Astrocyte of the spinal cord (primary cell): ENCODE data around the gene IFNAR1.

ENCODE experiments used
- DNase-seq: peaks from one replicate; pipeline ENCODE4 v3.0.0; 2011; ENCODE audit warnings: low read depth, low spot score
- H3K4me3 ChIP-seq: 2 replicates; pipeline ENCODE4 v1.5.1; 2011; ENCODE audit warnings: low read depth, mild to moderate bottlenecking, low read length, moderate library complexity
- in situ Hi-C: cut with HindIII; loops from 2 replicates; pipeline ENCODE4 v1.10.0; 2017; ENCODE audit warnings: low sequenced_read_pairs
- TF ChIP-seq, protein P1 (sequence below): IDR thresholded peaks from 2 replicates; pipeline ENCODE4 v1.5.1; 2012; ENCODE audit warnings: low read depth, mild to moderate bottlenecking, low read length, inconsistent platforms

The IFNAR1 gene

DNA sequence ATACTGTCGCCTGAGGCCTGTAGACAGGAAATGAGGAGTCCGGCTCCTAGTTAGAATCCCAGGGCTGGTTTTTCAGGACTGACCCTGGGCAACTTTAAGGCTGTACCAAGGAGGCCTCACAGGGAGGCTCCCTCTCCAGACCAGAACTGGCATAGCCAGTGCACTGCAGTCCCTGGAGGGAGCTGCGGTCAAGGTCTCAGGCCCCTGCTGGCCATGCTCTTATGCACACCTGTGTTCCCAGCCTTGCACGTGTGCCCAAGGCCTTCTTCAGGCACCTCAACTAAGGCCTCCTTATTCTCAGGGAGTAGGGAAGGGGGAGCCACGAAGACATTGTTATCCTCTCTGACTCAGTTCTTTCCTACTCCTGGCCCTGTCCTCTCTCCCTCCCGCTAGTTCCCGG is 22.0 kb upstream of the IFNAR1 start:
- TF ChIP-seq, protein P1, sequence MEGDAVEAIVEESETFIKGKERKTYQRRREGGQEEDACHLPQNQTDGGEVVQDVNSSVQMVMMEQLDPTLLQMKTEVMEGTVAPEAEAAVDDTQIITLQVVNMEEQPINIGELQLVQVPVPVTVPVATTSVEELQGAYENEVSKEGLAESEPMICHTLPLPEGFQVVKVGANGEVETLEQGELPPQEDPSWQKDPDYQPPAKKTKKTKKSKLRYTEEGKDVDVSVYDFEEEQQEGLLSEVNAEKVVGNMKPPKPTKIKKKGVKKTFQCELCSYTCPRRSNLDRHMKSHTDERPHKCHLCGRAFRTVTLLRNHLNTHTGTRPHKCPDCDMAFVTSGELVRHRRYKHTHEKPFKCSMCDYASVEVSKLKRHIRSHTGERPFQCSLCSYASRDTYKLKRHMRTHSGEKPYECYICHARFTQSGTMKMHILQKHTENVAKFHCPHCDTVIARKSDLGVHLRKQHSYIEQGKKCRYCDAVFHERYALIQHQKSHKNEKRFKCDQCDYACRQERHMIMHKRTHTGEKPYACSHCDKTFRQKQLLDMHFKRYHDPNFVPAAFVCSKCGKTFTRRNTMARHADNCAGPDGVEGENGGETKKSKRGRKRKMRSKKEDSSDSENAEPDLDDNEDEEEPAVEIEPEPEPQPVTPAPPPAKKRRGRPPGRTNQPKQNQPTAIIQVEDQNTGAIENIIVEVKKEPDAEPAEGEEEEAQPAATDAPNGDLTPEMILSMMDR: no peak
- in situ Hi-C loops: no loop called here
- H3K4me3 ChIP-seq: no peak overlapping the region
- DNase-seq: no peak

DNA sequence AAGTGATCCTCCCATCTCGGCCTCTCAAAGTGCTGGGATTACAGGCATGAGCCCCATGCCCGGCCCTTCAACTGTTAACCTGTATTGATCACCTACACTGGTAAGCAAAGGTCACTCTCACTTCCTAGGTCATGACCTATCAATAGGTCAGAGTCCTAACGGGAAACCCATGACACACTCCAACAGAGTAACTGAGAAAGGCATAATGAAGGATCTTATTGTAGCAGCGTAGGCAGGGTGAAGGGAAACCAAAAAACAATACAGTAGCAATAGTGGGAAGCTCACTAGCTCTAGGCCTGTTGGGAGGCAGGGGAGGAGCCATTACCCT is 19.5 kb upstream of the IFNAR1 start:
- in situ Hi-C loops: no loop called here
- no peak overlapping the region for H3K4me3 ChIP-seq
- no peak for DNase-seq
- TF ChIP-seq, protein P1: no peak

DNA sequence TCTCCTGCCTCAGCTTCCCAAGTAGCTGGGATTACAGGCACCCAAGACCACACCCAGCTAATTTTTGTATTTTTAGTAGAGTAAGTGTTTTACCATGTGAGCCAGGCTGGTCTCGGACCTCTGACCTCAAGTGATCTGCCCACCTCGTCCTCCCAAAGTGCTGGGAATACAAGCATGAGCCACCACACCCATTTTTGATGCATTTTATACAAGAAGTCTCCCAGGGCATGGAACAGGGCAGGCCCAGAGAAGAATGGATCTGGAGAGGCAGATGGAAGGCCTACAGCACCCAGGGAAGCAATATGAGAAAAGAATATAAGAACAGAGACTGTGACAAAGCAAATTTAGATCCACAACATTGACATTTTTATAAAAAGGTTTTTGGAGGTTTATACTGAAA is 18.8 kb upstream of the IFNAR1 start:
- TF ChIP-seq, protein P1: no peak
- in situ Hi-C loops: no loop called here
- DNase-seq: no peak
- H3K4me3 ChIP-seq: no peak overlapping the region

DNA sequence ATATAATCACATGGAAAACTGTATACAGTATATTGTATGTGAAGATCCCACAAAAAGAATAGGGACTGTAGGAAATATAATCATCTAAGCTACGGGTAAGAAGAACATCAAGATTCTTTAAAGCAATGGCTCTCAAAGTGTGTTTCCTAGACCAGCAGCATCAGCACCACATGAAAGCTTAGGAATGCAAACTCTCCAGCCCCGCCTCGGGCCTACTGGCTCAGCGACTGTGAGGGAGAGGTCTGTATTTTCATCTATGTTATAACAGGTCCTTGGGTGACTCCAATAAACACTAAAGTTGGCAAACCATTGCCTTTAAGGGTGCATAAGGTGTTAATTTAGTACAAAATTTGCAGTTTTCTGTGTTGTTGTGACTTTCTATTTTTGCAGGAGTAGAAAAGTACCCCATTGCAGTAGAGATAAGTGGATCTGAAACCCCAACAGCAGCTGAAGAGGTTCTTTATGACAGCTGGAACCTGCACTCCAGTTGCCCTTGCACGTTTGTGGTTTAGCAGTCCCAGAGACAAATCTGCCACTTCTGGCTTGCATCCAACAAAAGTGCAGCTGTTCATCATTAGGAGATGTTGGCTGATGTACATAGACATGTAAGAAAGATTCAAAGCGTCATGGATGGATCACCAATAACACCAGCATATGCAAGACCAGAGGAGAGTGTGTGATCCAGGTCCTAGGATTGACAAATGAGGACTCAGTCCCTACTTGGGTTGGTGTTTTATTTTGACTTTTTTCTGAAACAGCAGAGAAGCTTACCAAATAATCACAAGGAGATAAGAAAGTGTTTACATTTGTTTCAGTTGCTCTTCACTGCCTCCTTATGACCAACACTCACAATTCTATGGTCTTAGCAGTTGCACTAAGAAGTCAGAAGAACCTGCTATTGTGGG is 15.9 kb upstream of the IFNAR1 start:
- no peak overlapping the region for H3K4me3 ChIP-seq
- TF ChIP-seq, protein P1: no peak
- DNase-seq: peak; percentile 29
- in situ Hi-C loops: no loop called here

DNA sequence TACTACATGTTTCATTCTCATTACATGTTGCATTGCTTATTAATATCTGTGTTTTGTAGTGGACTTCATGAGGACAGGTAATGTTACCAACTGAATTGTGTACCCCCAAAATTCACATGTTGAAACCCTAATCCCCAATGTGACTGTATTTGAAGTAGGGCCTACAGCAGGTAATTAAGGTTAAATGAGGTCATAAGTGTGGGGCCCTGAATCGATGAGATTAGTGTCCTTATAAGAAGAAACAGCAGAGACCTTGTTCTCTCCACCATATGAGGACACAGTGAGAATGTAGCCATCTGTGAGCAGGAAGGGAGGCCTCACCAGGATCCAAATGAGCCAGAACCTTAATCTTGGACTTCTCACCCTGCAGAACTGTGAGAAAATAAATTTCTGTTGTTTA is 15.0 kb upstream of the IFNAR1 start:
- in situ Hi-C loops: no loop called here
- no peak overlapping the region for H3K4me3 ChIP-seq
- DNase-seq: no peak
- TF ChIP-seq, protein P1: no peak

DNA sequence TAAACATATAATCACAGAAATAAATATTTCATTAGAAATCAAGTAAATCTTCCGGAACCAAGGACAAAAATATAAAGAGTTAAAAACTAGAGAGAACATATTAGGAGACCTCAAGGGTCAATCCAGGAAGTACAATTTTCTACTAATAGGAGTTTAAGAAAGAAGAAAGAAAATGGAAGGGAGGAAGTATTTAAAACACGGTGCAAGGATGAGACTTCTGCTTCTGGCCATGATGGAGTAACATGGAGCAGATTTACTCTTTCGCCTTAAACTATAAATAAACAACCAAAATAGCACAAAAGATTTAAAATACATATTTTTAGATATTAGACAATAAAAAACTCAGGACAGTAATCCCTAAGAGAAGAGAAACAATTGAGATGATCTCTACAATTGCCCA is 12.6 kb upstream of the IFNAR1 start:
- TF ChIP-seq, protein P1: no peak
- no peak overlapping the region for H3K4me3 ChIP-seq
- no peak for DNase-seq
- in situ Hi-C loops: no loop called here

DNA sequence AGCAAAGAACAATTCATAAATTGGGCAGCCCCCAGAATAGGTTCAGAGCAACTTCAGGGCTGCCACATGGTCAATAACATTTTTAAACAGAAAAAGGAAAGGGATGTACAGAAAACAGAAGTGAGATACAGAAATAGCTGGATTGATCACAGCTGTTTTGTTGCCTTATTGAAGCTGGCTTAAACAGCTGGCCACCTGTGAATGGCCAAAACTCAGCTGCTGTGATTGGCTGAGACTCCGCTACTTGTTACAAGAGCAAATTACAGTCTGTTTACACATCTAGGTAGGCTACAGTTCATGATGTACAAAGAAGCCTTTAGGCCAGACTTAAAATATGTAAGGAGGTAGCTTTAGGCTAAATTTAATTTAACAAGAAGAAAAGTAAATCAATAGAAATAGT is 11.6 kb upstream of the IFNAR1 start:
- TF ChIP-seq, protein P1: no peak
- in situ Hi-C loops: no loop called here
- no peak for DNase-seq

More for the DNA sequence above, 11.6 kb upstream of the IFNAR1 start:
- no peak overlapping the region for H3K4me3 ChIP-seq
